ENCODE data around the gene HECW1. TPM values are rescaled to one million over a fixed set of nuclear protein-coding genes. Genes with fewer than 3 reads are reported as not detected.
A peak's percentile ranks its signal among the peaks of the same experiment; 100 is the strongest.
"Not testable (repeated sequence)": the region's sequence is repeated elsewhere in the genome, so short reads cannot be mapped to it uniquely, and the experiment has no call there.

The HECW1 gene
- not detected in 2 replicates for total RNA-seq

DNA sequence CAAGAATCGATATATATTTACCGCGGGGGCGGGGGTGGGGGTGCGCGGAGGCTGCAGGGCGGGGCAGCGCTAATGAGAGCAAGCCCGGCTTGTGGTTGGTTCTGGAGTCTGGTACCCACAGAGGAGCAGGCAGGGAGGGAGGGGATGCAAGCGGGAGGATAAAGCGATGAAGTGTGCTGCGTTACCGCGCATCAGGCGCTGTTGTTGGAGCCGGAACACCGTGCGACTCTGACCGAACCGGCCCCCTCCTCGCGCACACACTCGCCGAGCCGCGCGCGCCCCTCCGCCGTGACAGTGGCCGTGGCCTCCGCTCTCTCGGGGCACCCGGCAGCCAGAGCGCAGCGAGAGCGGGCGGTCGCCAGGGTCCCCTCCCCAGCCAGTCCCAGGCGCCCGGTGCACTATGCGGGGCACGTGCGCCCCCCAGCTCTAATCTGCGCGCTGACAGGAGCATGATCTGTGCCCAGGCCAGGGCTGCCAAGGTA, at the start of gene HECW1:
TSS of gene HECW1 (plus strand) at position 189 of the 482 bp plus-strand sequence. CDS start 131,259 bp downstream, outside the sequence.
- no peaks in the 10 kb centered on the region for H3K9me3 Mint-ChIP-seq
- no peak within 1 kb of the TSS for H3K4me3 Mint-ChIP-seq
- no peaks in the 10 kb centered on the region for H3K36me3 Mint-ChIP-seq (ENCODE audit: low read depth)
- H3K4me1 Mint-ChIP-seq, result peaks cover 8% of the 10 kb centered on the region
- intact Hi-C loops (cut with micrococcal nuclease), result loop anchor here (5.0 kb wide), 1 partner anchor 725 kb away; no protein-coding TSS in a partner anchor
- H3K27me3 Mint-ChIP-seq, result peaks cover 54% of the 10 kb centered on the region
- ATAC-seq (ENCODE audit: low read depth) (no peak), DNase-seq (no peak)
- TF ChIP-seq, protein P1, sequence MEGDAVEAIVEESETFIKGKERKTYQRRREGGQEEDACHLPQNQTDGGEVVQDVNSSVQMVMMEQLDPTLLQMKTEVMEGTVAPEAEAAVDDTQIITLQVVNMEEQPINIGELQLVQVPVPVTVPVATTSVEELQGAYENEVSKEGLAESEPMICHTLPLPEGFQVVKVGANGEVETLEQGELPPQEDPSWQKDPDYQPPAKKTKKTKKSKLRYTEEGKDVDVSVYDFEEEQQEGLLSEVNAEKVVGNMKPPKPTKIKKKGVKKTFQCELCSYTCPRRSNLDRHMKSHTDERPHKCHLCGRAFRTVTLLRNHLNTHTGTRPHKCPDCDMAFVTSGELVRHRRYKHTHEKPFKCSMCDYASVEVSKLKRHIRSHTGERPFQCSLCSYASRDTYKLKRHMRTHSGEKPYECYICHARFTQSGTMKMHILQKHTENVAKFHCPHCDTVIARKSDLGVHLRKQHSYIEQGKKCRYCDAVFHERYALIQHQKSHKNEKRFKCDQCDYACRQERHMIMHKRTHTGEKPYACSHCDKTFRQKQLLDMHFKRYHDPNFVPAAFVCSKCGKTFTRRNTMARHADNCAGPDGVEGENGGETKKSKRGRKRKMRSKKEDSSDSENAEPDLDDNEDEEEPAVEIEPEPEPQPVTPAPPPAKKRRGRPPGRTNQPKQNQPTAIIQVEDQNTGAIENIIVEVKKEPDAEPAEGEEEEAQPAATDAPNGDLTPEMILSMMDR (IDR thresholded peaks at IDR 0.05), result no peak
- no peak within 1 kb of the TSS for H3K27ac Mint-ChIP-seq
- CTCF ChIA-PET, result no interaction called here
- POLR2A ChIA-PET, result no interaction called here

DNA sequence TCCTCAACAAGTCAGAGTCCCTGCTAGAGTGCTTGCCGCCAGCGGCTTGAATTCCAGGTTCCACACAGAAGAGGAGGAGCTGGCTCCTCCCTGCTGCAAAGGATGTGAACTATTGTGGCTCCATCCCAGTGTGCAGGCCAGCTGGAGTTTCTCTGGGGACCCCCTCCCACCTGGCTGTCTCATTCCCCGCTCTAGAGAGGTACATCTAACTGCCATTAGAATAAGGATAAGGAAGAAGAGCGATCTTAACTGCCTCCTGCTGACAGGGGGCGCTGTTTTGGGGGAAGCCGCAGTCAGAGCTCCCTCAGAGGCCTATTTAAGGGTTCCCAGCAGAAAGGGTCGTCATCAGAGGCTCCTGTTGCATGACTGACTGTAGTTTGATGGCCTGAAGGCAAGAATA, 40.8 kb upstream of the HECW1 start:
- TF ChIP-seq, protein P1 (IDR thresholded peaks at IDR 0.05), result no peak

DNA sequence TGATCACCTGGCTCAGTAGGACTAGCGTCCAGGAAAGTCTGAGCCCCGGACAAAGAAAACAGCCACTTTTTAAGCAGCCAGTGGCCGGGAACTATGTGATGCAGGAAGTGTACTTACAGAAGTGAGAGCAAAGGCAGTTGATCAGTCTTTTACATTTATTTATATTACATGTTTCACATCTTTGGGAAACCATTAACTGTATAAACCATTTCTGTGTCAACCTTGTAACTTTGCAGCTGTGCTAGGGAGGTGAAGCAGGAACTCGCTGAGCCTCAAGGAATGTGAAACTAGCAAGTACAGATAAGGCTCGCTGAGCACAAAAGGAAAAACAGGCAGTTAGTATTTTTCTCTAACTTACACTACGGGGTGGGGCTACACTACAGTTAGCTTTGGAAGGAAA, 39.9 kb upstream of the HECW1 start:
- no peak overlapping the region for H3K27ac Mint-ChIP-seq
- intact Hi-C loops (cut with micrococcal nuclease), result no loop called here
- TF ChIP-seq, protein P1 (IDR thresholded peaks at IDR 0.05), result no peak
- H3K4me3 Mint-ChIP-seq, result peak overlapping the region; percentile 44
- no peak for ATAC-seq (ENCODE audit: low read depth)
- H3K36me3 Mint-ChIP-seq (ENCODE audit: low read depth), result no peaks in the 10 kb centered on the region
- ChIA-PET CTCF (no interaction called here), POLR2A (no interaction called here)
- peaks cover 23% of the 10 kb centered on the region for H3K4me1 Mint-ChIP-seq
- H3K27me3 Mint-ChIP-seq, result no peaks in the 10 kb centered on the region
- H3K9me3 Mint-ChIP-seq, result peaks cover 4% of the 10 kb centered on the region
- DNase-seq, result no peak

More for the DNA sequence above, 40.8 kb upstream of the HECW1 start:
- DNase-seq (no peak), ATAC-seq (ENCODE audit: low read depth) (no peak)
- CTCF ChIA-PET, result interaction anchor here (1.1 kb wide), 1 partner anchor 511 kb away, joined by 4 read pairs; the partner anchor contains the start of gene STK17A
- Mint-ChIP-seq H3K4me1 (peaks cover 23% of the 10 kb centered on the region), H3K4me3 (no peak overlapping the region), H3K9me3 (peaks cover 4% of the 10 kb centered on the region), H3K36me3 (ENCODE audit: low read depth) (no peaks in the 10 kb centered on the region), H3K27ac (no peak overlapping the region), H3K27me3 (peaks cover 2% of the 10 kb centered on the region)
- intact Hi-C loops (cut with micrococcal nuclease), result no loop called here
- POLR2A ChIA-PET, result interaction anchor here (1.0 kb wide), 1 partner anchor 139 kb away, joined by 3 read pairs; the partner anchor contains the start of genes MRPL32 and PSMA2

DNA sequence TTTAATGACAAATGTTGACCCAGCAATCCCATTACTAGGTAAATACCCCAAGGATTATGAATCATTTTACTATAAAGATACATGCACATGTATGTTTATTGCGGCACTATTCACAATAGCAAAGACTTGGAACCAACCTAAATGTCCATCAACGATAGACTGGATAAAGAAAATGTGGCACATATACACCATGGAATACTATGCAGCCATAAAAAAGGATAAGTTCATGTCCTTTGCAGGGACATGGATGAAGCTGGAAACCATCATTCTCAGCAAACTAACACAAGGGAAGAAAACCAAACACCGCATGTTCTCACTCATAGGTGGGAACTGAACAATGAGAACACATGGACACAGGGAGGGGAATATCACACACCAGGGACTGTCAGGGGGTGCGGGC, 38.6 kb upstream of the HECW1 start:
- ATAC-seq (ENCODE audit: low read depth); H3K36me3 Mint-ChIP-seq (ENCODE audit: low read depth); POLR2A ChIA-PET; intact Hi-C loops (cut with micrococcal nuclease); H3K27ac Mint-ChIP-seq; H3K4me3 Mint-ChIP-seq; H3K27me3 Mint-ChIP-seq; CTCF ChIA-PET; H3K9me3 Mint-ChIP-seq; DNase-seq: not testable (repeated sequence)
- H3K4me1 Mint-ChIP-seq, result peaks cover 23% of the 10 kb centered on the region

DNA sequence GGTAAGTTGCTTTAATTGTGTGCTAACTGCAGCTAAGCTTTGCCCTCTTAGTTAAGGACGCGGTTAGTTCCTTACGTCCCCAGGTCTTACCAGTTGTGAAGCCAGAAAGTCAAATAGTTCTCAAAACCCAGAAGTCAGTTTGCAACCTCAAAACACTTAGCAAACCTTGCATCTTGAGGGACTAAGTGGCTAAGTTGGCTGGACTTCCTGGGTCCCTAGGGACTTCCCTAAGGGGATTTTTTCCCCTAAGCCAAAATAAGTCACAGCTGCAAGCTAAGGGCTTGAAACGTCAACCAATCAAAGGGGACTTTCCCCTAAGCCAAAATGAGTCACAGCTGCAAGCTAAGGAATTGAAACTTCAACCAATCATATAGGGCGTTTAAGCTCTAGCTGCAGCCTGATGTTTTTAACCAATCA, 36.2 kb upstream of the HECW1 start:
- H3K4me3 Mint-ChIP-seq, result peak overlapping the region; percentile 6
- H3K4me1 Mint-ChIP-seq, result peaks cover 23% of the 10 kb centered on the region
- intact Hi-C loops (cut with micrococcal nuclease), result loop anchor here (2.0 kb wide), 1 partner anchor 1193 kb away; no protein-coding TSS in a partner anchor
- ChIA-PET POLR2A (interaction anchor here (0.6 kb wide), 1 partner anchor 758 kb away, joined by 5 read pairs; no protein-coding TSS in a partner anchor), CTCF (no interaction called here)
- H3K27me3 Mint-ChIP-seq, result peaks cover 8% of the 10 kb centered on the region
- H3K9me3 Mint-ChIP-seq, result peaks cover 4% of the 10 kb centered on the region
- peak overlapping the region; percentile 16 for H3K27ac Mint-ChIP-seq
- ATAC-seq (ENCODE audit: low read depth) (peak; percentile 66), DNase-seq (no peak)
- H3K36me3 Mint-ChIP-seq (ENCODE audit: low read depth), result no peaks in the 10 kb centered on the region
- TF ChIP-seq, protein P1 (IDR thresholded peaks at IDR 0.05), result no peak
